ENCODE data around the gene IGSF21. TPM values are rescaled to one million over a fixed set of nuclear protein-coding genes. Genes with fewer than 3 reads are reported as not detected.

IGSF21 gene
- total RNA-seq, 2 donors from 2014 or later, result not detected

DNA sequence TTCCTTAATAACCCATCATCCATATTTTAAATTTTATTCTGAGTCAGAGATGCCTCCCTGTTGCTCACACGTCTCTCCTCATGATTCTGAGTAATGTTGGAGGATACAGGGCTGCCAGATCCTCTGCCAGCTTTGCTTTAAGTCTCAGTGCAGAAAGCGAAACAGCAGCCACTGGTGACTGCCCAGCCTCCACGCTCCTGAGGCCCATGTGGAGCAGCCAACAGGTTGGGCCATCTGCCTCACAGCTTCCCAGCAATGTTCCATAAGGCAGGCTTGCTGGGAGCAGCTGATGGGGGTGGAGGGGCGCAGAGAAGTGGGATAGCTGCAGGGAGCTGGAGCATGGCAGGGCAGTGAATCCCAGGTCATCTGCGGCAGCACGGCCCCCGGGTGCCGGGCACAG, 104.2 kb downstream of the IGSF21 start:
- DNase-seq (no peak), ATAC-seq (replicated peaks in 1 of 2) (no peak)
- peaks cover 0 to 3% of the 10 kb centered on the region in 2 donors for H3K9me3 Mint-ChIP-seq
- no peak overlapping the region for H3K27ac Mint-ChIP-seq
- no peaks in the 10 kb centered on the region for H3K36me3 Mint-ChIP-seq (ENCODE audit: insufficient read depth in 2 of 2)
- no peaks in the 10 kb centered on the region for H3K27me3 Mint-ChIP-seq (ENCODE audit: low read depth)
- H3K4me3 Mint-ChIP-seq, result no peak overlapping the region
- no peaks in the 10 kb centered on the region for H3K4me1 Mint-ChIP-seq (ENCODE audit: low read depth)

DNA sequence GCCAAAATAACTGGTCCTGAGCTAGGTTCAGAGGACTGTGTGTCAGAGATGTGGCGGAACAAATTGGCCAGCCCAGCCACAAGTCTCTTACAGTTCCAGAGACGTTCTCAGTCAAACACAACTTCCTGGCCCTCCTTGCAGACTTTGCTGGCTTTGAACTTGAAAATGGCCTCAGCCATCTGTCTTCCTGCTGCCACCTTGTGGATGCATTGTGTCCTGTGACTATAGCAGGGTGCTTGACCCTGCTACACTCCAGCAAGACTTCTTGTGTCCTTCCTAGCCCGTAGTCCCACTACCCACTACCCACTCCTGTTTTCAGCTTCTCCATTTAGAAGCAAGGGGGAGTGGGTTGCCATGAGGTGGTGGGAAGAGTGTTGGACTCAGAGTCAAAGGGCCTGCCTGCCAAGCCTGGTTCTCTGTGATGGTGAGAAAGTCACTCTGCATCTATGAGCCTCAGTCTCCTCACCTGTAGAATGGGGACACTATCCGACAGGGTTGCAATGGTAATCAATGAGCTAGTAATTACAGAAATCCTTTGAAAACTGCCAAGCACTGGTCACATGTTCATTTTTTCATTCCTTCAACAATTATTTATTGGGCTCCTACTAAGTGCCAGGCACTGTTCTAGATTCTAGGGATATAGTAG, 109.9 kb downstream of the IGSF21 start:
- Mint-ChIP-seq H3K4me3 (no peak overlapping the region), H3K4me1 (ENCODE audit: low read depth) (no peaks in the 10 kb centered on the region), H3K36me3 (ENCODE audit: insufficient read depth in 2 of 2) (peaks cover 0 to 2% of the 10 kb centered on the region in 2 donors), H3K9me3 (peaks cover 3 to 8% of the 10 kb centered on the region in 2 donors), H3K27me3 (ENCODE audit: low read depth) (no peaks in the 10 kb centered on the region), H3K27ac (no peak overlapping the region)
- ATAC-seq (replicated peaks in 1 of 2) (no peak), DNase-seq (peak; percentile 3 to 6)

DNA sequence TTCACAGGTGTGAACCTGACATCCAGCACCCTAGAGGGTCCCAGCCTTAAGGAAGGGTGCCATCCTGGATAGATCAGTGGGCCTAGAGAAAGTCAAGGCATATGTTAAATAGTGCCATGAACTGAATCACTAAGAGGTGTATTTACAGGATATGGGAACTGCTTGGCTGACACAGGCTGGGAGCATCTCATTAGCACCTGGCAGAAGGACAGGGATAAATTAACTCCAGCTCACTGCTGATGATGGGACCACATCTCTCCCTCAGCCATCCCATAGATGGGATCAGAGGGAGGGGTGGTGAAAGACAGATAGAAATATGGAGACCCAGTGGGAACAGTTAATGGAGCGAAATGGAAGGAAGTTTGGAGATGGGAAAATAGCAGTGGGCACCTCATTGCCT, 122.0 kb downstream of the IGSF21 start:
- peaks cover 5 to 7% of the 10 kb centered on the region in 2 donors for H3K36me3 Mint-ChIP-seq (ENCODE audit: insufficient read depth in 2 of 2)
- ATAC-seq (replicated peaks in 1 of 2) (no peak), DNase-seq (no peak)
- peaks cover 4 to 8% of the 10 kb centered on the region in 2 donors for H3K9me3 Mint-ChIP-seq
- H3K4me3 Mint-ChIP-seq, result no peak overlapping the region
- peaks cover 15% of the 10 kb centered on the region for H3K27me3 Mint-ChIP-seq (ENCODE audit: low read depth)
- H3K4me1 Mint-ChIP-seq (ENCODE audit: low read depth), result no peaks in the 10 kb centered on the region
- H3K27ac Mint-ChIP-seq, result no peak overlapping the region

DNA sequence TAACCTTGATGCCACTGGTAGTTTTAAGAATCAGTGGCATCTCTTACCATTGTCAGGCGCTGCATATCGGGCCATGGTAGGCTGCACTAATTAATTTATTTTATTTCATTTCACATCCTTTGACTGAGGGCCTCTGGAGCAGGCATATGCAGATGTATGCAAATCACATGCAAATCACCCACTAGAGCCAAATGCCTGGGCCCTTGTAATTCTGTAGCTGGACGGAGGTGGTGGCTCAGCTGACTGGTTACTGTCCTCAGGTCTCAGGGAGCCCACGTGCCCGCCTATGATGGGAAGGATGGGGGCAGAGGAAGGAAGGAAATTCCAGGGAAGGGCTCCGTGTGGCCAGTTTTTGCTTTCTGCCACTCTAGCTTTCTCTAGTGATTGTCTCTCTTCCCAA, 122.7 kb downstream of the IGSF21 start:
- Mint-ChIP-seq H3K4me3 (no peak overlapping the region), H3K27ac (no peak overlapping the region), H3K9me3 (peaks cover 4 to 8% of the 10 kb centered on the region in 2 donors), H3K36me3 (ENCODE audit: insufficient read depth in 2 of 2) (peaks cover 5 to 7% of the 10 kb centered on the region in 2 donors), H3K4me1 (ENCODE audit: low read depth) (no peaks in the 10 kb centered on the region), H3K27me3 (ENCODE audit: low read depth) (peaks cover 11% of the 10 kb centered on the region)
- DNase-seq (no peak), ATAC-seq (replicated peaks in 1 of 2) (no peak)

DNA sequence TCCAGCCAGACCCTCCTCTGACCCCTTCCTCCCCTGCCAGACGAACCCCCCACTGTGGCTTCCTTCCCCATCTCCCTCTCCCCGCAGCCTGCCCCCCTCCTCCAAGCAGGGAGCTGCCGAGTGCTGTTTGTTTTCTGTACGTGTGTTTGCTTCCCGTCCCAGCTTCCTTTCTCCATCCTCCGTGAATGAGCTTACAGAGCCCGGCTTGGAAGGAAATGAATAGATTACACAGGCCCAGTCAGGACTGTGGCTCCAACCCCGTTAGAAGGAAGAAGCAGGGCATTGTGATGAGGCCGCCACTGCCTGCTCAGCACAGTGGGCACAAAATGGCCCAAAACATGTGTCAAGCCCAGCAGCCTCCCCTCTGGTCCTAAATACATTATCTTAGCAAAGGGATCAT, 123.2 kb downstream of the IGSF21 start:
- H3K9me3 Mint-ChIP-seq, result peaks cover 4 to 10% of the 10 kb centered on the region in 2 donors
- no peaks in the 10 kb centered on the region for H3K4me1 Mint-ChIP-seq (ENCODE audit: low read depth)
- H3K27ac Mint-ChIP-seq, result no peak overlapping the region
- no peak overlapping the region for H3K4me3 Mint-ChIP-seq
- H3K27me3 Mint-ChIP-seq (ENCODE audit: low read depth), result peaks cover 9% of the 10 kb centered on the region
- DNase-seq (no peak), ATAC-seq (replicated peaks in 1 of 2) (no peak)
- peaks cover 5 to 7% of the 10 kb centered on the region in 2 donors for H3K36me3 Mint-ChIP-seq (ENCODE audit: insufficient read depth in 2 of 2)

DNA sequence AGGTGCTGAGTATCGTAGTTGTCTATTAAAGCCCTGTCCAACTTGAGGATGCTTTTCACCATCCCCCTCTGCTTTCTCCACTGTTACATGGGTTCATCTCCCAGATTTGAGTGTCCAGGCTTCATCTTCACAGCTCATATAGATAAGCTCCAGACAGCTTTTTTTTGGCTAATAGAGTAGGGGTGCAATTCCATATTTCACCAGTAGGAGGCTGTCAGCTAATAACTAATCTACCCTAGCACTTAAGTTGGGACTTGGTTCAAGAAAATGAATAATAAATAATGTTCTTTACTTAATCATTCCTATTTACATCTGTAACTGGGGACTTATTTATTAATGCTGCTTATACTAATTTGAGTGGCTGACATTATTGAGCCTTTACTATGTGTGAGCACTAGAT, 124.5 kb downstream of the IGSF21 start:
- Mint-ChIP-seq H3K36me3 (ENCODE audit: insufficient read depth in 2 of 2) (peaks cover 5 to 7% of the 10 kb centered on the region in 2 donors), H3K9me3 (peaks cover 4 to 13% of the 10 kb centered on the region in 2 donors), H3K27me3 (ENCODE audit: low read depth) (peaks cover 9% of the 10 kb centered on the region), H3K4me1 (ENCODE audit: low read depth) (no peaks in the 10 kb centered on the region), H3K27ac (no peak overlapping the region), H3K4me3 (no peak overlapping the region)
- ATAC-seq (replicated peaks in 1 of 2) (no peak), DNase-seq (no peak)

DNA sequence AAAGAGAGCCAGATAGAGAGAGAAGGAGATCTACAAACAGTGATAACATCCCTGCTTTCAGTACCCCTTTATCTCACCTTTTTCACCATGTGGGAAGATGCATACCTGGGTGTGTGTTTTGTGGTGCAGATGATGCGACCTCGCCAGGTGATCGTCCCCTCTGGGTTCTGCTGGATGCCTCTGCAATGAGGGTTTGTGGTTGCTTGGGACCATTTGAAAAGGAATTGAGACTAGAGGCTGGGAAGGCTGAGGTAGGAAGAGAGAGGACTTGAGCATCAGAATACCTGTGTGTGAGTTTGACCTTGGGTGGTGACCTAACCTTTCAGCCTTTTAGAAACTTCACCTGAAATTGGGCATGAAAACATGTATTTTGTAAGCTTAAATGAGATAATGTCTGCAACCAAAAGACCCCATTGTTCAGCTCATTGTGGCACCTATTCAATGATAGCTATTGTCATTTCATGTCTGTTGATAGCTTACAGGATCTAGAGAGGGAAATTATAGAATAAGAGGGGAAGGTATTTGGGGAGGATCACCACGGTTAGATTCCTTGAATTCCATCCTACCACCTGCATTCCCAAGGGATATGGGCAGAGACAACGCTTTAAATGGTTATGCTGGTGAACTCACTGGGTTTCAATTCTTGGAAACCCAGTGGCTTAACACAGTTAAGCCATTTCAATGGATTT, 125.7 kb downstream of the IGSF21 start:
- ATAC-seq (replicated peaks in 1 of 2) (no peak), DNase-seq (no peak)
- Mint-ChIP-seq H3K9me3 (peaks cover 4 to 13% of the 10 kb centered on the region in 2 donors), H3K36me3 (ENCODE audit: insufficient read depth in 2 of 2) (peaks cover 5 to 7% of the 10 kb centered on the region in 2 donors), H3K27ac (no peak overlapping the region), H3K4me3 (no peak overlapping the region), H3K27me3 (ENCODE audit: low read depth) (peaks cover 9% of the 10 kb centered on the region), H3K4me1 (ENCODE audit: low read depth) (no peaks in the 10 kb centered on the region)

DNA sequence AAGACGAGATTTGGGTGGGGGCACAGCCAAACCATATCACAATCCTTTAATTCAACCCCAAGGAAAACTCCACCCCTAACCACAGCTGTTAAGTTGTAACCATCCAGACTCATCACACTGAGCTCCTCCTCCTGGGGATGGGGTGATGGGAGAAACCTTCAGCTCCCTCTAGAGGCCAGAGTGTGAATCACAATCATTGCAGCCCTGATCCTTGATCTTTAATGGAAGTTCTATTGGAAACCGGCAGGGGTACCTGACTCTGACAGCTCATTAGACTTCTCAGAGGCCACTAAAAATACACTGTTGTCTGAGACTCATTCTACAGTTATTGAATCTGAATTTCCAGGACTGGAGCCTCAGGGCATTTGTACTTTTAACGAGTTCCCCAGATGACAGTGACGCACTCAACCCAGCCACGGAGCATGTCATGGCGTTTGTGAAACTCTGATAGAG, 127.2 kb downstream of the IGSF21 start:
- Mint-ChIP-seq H3K4me1 (ENCODE audit: low read depth) (no peaks in the 10 kb centered on the region), H3K27me3 (ENCODE audit: low read depth) (no peaks in the 10 kb centered on the region), H3K36me3 (ENCODE audit: insufficient read depth in 2 of 2) (peaks cover 2 to 7% of the 10 kb centered on the region in 2 donors), H3K9me3 (peaks cover 4 to 13% of the 10 kb centered on the region in 2 donors), H3K27ac (no peak overlapping the region), H3K4me3 (no peak overlapping the region)
- ATAC-seq (replicated peaks in 1 of 2), result no peak
- peak; percentile 12 to 23 for DNase-seq

DNA sequence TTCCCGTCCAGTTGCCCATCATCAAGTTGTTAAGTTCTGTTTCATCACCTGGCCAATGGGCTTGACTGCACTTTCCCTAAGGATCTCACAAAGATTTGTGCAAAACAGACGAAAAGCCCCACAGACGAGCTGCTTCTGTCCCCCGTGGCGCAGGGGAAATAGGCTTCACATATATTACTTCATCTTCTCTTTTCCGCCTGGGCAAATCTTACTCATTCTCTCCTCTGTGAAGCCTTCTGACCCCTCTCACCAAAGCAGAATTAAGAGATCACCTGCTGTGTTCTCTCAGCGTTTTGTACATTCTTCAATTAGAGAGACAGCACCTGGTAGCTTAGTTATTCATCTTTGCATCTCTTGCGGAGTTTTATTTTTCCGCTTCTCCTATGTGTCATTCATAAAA, 129.8 kb downstream of the IGSF21 start:
- no peaks in the 10 kb centered on the region for H3K27me3 Mint-ChIP-seq (ENCODE audit: low read depth)
- peaks cover 2 to 9% of the 10 kb centered on the region in 2 donors for H3K9me3 Mint-ChIP-seq
- ATAC-seq (replicated peaks in 1 of 2), result no peak
- H3K4me1 Mint-ChIP-seq (ENCODE audit: low read depth), result no peaks in the 10 kb centered on the region
- no peak overlapping the region for H3K4me3 Mint-ChIP-seq
- peaks cover 0 to 3% of the 10 kb centered on the region in 2 donors for H3K36me3 Mint-ChIP-seq (ENCODE audit: insufficient read depth in 2 of 2)
- DNase-seq, result no peak
- H3K27ac Mint-ChIP-seq, result no peak overlapping the region

DNA sequence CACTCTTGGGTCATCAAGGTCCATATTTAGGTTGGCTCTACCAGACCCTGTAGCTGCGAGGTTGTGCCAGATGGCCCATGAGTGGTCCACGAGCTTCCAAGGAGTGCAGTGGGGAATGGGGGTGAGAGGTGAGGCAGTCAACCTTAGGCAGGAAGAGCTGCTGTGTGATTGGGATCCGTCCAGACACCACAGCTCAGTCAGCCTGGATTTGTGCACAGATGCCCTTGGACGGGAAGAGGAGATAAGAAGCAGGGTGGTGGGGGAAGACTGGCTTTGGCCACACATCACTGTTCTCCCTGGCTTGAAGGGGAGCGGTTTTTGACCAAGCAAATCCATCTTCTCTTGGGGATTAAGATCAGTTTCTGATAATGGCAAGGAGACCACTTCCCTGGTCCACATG, 130.6 kb downstream of the IGSF21 start:
- Mint-ChIP-seq H3K4me3 (no peak overlapping the region), H3K27me3 (ENCODE audit: low read depth) (no peaks in the 10 kb centered on the region), H3K36me3 (ENCODE audit: insufficient read depth in 2 of 2) (no peaks in the 10 kb centered on the region), H3K27ac (no peak overlapping the region), H3K9me3 (peaks cover under 1 to 6% of the 10 kb centered on the region in 2 donors), H3K4me1 (ENCODE audit: low read depth) (no peaks in the 10 kb centered on the region)
- DNase-seq, result no peak
- no peak for ATAC-seq (replicated peaks in 1 of 2)

DNA sequence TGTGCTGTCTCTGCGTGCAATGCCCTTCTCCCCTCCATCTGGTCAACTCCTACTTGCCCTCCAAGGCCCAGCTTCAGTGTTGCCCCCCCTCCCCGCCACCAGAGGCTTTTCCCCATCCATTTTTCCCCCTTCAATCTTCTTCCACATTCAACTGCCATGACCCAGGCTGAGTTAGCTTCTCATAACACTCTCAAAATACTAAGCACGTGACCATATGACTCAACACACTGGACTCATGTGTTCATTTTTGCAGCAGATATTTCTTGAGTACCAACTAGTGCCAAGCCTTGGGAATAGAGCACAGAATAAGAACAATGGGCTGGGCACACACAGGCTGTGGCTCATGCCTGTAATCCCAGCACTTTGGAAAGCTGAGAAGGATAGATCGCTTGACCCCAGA, 132.1 kb downstream of the IGSF21 start:
- no peaks in the 10 kb centered on the region for H3K36me3 Mint-ChIP-seq (ENCODE audit: insufficient read depth in 2 of 2)
- no peaks in the 10 kb centered on the region for H3K27me3 Mint-ChIP-seq (ENCODE audit: low read depth)
- DNase-seq (no peak), ATAC-seq (replicated peaks in 1 of 2) (no peak)
- no peak overlapping the region for H3K27ac Mint-ChIP-seq
- H3K4me3 Mint-ChIP-seq, result no peak overlapping the region
- peaks cover 0 to 5% of the 10 kb centered on the region in 2 donors for H3K9me3 Mint-ChIP-seq
- H3K4me1 Mint-ChIP-seq (ENCODE audit: low read depth), result no peaks in the 10 kb centered on the region

DNA sequence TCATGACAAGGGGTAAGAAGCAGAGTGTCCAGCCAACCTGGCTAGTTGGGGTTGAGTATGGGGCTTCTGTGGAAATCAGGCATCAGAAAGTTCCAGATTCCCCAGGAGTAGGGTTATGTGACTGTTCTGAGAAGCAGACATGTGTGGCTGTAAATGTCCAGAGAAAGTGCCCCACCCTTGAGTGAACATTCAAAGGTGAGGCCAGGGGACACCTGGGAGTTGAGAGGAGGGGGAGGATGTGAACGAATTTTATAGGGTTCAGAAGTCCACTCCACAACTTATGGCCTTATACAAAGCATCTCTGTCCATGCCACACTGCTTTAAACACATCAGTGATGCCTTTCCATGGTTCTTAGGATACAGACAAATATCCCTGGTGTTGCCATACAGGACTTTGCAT, 133.3 kb downstream of the IGSF21 start:
- H3K4me1 Mint-ChIP-seq (ENCODE audit: low read depth), result no peaks in the 10 kb centered on the region
- H3K27me3 Mint-ChIP-seq (ENCODE audit: low read depth), result no peaks in the 10 kb centered on the region
- no peak overlapping the region for H3K4me3 Mint-ChIP-seq
- no peak for ATAC-seq (replicated peaks in 1 of 2)
- no peak overlapping the region for H3K27ac Mint-ChIP-seq
- H3K9me3 Mint-ChIP-seq, result peaks cover 0 to 2% of the 10 kb centered on the region in 2 donors
- DNase-seq, result no peak
- no peaks in the 10 kb centered on the region for H3K36me3 Mint-ChIP-seq (ENCODE audit: insufficient read depth in 2 of 2)

DNA sequence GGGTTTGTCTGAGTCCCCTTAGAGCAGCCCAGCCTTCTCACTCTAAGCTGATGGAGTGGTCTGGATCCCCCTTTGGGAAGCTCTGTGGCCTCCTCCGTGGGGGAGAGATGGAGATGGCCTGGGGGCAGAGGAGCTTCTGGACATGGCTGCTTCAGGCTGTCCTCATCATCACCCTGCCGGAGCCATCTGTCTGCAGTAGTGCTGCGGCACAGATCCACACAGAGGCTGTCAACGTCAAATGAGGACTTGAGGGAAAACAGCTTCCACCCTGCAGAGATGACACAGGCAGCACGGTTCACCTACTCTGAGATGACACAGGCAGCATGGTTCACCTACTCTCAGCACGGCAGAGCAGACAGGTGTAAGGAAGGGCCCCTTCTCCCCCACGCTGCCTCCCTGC, 134.3 kb downstream of the IGSF21 start:
- no peaks in the 10 kb centered on the region for H3K36me3 Mint-ChIP-seq (ENCODE audit: insufficient read depth in 2 of 2)
- DNase-seq, result no peak
- ATAC-seq (replicated peaks in 1 of 2), result no peak

More for the DNA sequence above, 134.3 kb downstream of the IGSF21 start:
- Mint-ChIP-seq H3K9me3 (no peaks in the 10 kb centered on the region), H3K4me3 (no peak overlapping the region), H3K4me1 (ENCODE audit: low read depth) (no peaks in the 10 kb centered on the region), H3K27ac (no peak overlapping the region), H3K27me3 (ENCODE audit: low read depth) (no peaks in the 10 kb centered on the region)

All from activated T-cell treated with anti-CD3 and anti-CD28 coated beads, Interleukin-2, amount 50 U/mL, for 72 hours (primary cell).